Sigmoid colon (tissue), 4 donors: ENCODE measurements around the gene ADD3.

ENCODE experiments used
- CTCF ChIP-seq, 4 experiments: fragments of 450-650 bp in 3 of 4; fragments of 200-600 bp in 1 of 4; IDR thresholded peaks; one replicate each; pipeline ENCODE4 v1.5.1; 2016 to 2019; ENCODE audit warnings: antibody characterized with exemption in 4 of 4, mild to moderate bottlenecking in 3 of 4, moderate library complexity in 2 of 4
- EP300 ChIP-seq, 4 donors: sonication (generic); formaldehyde crosslinking; IDR thresholded peaks; one replicate each; pipeline ENCODE4 v1.6.1; 2017; ENCODE audit warnings: antibody characterized with exemption in 4 of 4
- POLR2A ChIP-seq, 2 donors: fragments of 450-650 bp; IDR thresholded peaks; one replicate each; pipeline ENCODE4 v1.6.1; 2016; ENCODE audit warnings: antibody characterized with exemption in 2 of 2, mild to moderate bottlenecking in 2 of 2, moderate library complexity in 2 of 2

GRCh38 chr10:110175406-110175805, 167.6 kb downstream of the ADD3 start:
- TF ChIP-seq CTCF (IDR thresholded peaks at IDR 0.05) = no peak
- TF ChIP-seq POLR2A (IDR thresholded peaks at IDR 0.05) = no peak
- no peak for TF ChIP-seq EP300 (IDR thresholded peaks at IDR 0.05)
